Liver (tissue), 9 donors: ENCODE measurements around the gene HOXB9. TPM values are rescaled to one million over a fixed set of nuclear protein-coding genes. Genes with fewer than 3 reads are reported as not detected.

ENCODE experiments used
- DNase-seq: peaks from one replicate; pipeline ENCODE4 v3.0.0-alpha.2; 2017; ENCODE audit warnings: low spot score
- H3K27ac ChIP-seq, 2 donors: one replicate each; pipeline ENCODE4 v1.7.0; 2013; ENCODE audit warnings: inconsistent platforms in 2 of 2, low read length in 2 of 2, control low read depth in 1 of 2, low read depth in 1 of 2, mild to moderate bottlenecking in 1 of 2
- H3K27me3 ChIP-seq, 4 donors: one replicate each; pipeline versions ENCODE4 v1.6.1 to v1.7.0; 2013; ENCODE audit warnings: low read length in 3 of 4, inconsistent platforms in 1 of 4, mild to moderate bottlenecking in 1 of 4, moderate library complexity in 1 of 4; ENCODE audit not compliant: control insufficient read depth in 4 of 4, insufficient read depth in 4 of 4
- H3K36me3 ChIP-seq, 4 donors: one replicate each; pipeline versions ENCODE4 v1.6.1 to v1.7.0; 2013; ENCODE audit warnings: low read length in 3 of 4, mild to moderate bottlenecking in 3 of 4, low read depth in 1 of 4, moderate library complexity in 1 of 4; ENCODE audit not compliant: control insufficient read depth in 4 of 4, insufficient read depth in 3 of 4
- H3K4me1 ChIP-seq, 4 donors: one replicate each; pipeline versions ENCODE4 v1.6.1 to v1.7.0; 2013; ENCODE audit warnings: low read length in 3 of 4, mild to moderate bottlenecking in 3 of 4, moderate library complexity in 1 of 4; ENCODE audit not compliant: control insufficient read depth in 4 of 4, insufficient read depth in 4 of 4
- H3K4me3 ChIP-seq, 3 donors: one replicate each; pipeline versions ENCODE4 v1.6.1 to v1.7.0; 2013; ENCODE audit warnings: low read length in 3 of 3, control low read depth in 1 of 3, low read depth in 1 of 3, mild to moderate bottlenecking in 1 of 3
- H3K9ac ChIP-seq, 2 donors: one replicate each; pipeline ENCODE4 v1.7.0; 2013; ENCODE audit warnings: low read length in 2 of 2, mild to moderate bottlenecking in 2 of 2, moderate library complexity in 2 of 2, control low read depth in 1 of 2, low read depth in 1 of 2
- H3K9me3 ChIP-seq, 4 donors: one replicate each; pipeline versions ENCODE4 v1.6.1 to v1.7.0; 2013; ENCODE audit warnings: low read length in 3 of 4; ENCODE audit not compliant: control insufficient read depth in 4 of 4
- EGR1 ChIP-seq, 2 donors: IDR thresholded peaks; 2 replicates each; pipeline ENCODE4 v1.6.1; 2016 to 2018; ENCODE audit warnings: antibody characterized with exemption in 2 of 2, low read depth in 2 of 2
- FOXA2 ChIP-seq: IDR thresholded peaks from 2 replicates; pipeline ENCODE4 v1.6.1; 2016; ENCODE audit warnings: antibody characterized with exemption
- GABPA ChIP-seq, 2 donors: IDR thresholded peaks in 1 of 2; conservative IDR thresholded peaks in 1 of 2; 2 replicates each; pipeline ENCODE4 v1.6.1; 2016; ENCODE audit warnings: antibody characterized with exemption in 2 of 2, mild to moderate bottlenecking in 1 of 2, moderate library complexity in 1 of 2
- HNF4A ChIP-seq, 2 donors: conservative IDR thresholded peaks; 2 replicates each; pipeline ENCODE4 v1.6.1; 2016; ENCODE audit warnings: antibody characterized with exemption in 2 of 2, mild to moderate bottlenecking in 2 of 2
- HNF4G ChIP-seq: IDR thresholded peaks from 2 replicates; pipeline ENCODE4 v1.6.1; 2016; ENCODE audit warnings: antibody characterized with exemption
- JUND ChIP-seq, 2 donors: IDR thresholded peaks; 2 replicates each; pipeline ENCODE4 v1.6.1; 2016; ENCODE audit warnings: antibody characterized with exemption in 2 of 2
- NR2F2 ChIP-seq: IDR thresholded peaks from 2 replicates; pipeline ENCODE4 v1.6.1; 2016; ENCODE audit warnings: antibody characterized with exemption
- RXRA ChIP-seq, 2 donors: IDR thresholded peaks; 2 replicates each; pipeline ENCODE4 v1.6.1; 2017 to 2018; ENCODE audit warnings: antibody characterized with exemption in 2 of 2, mild to moderate bottlenecking in 1 of 2
- SP1 ChIP-seq: IDR thresholded peaks from 2 replicates; pipeline ENCODE4 v1.6.1; 2018; ENCODE audit warnings: antibody characterized with exemption, mild to moderate bottlenecking
- TAF1 ChIP-seq: conservative IDR thresholded peaks from 2 replicates; pipeline ENCODE4 v1.6.1; 2016; ENCODE audit warnings: antibody characterized with exemption, mild to moderate bottlenecking
- WGBS: extraction: QIAGEN DNeasy Blood & Tissue Kit; methylation state at CpG from one replicate; pipeline ENCODE4 v1.1.7; 2013; 5-methylcytosine and 5-hydroxymethylcytosine counted together
- polyA plus RNA-seq, 2 donors: library from polyadenylated mRNA; stranded (reverse) in 1 of 2; unstranded in 1 of 2; fragments of 200-250 nt in 1 of 2; fragments of >200 nt in 1 of 2; fragmentation: Nextera tagmentation in 1 of 2; extraction: Ambion mirVana in 1 of 2; gene quantifications; one replicate each; pipeline versions ENCODE4 v1.2.1 to v1.2.3, GENCODE V29; 2013 to 2015
- total RNA-seq, 2 donors: library from RNA; depleted of rRNA; stranded (reverse); fragments of >200 nt; gene quantifications; one replicate each; pipeline ENCODE4 v1.2.3, GENCODE V29; 2014
- TF ChIP-seq, protein P1 (sequence below): IDR thresholded peaks from 2 replicates; pipeline ENCODE4 v1.6.1; 2016; ENCODE audit warnings: antibody characterized with exemption, mild to moderate bottlenecking
- TF ChIP-seq, protein P2 (sequence below): fragments of 150-350 bp; IDR thresholded peaks from 2 replicates; pipeline ENCODE4 v1.5.1; 2017; ENCODE audit warnings: improper control_type of control experiment, low read depth, low read length; ENCODE audit not compliant: missing input control
- donor health status: healthy.
- donor health status: healthy.
- donor health status: healthy.
- donor health status: healthy.
- donor health status: healthy.

HOXB9 gene
- total and polyA plus RNA-seq, 4 donors: not detected

GRCh38 chr17:48577946-48578615 is 48.1 kb downstream of the HOXB9 start, which contains the start of gene HOXB4:
Gene HOXB4, minus strand, starts transcription at chr17:48578350. Its CDS starts 31 bp downstream, at chr17:48578319.
- WGBS: 4% methylated on average over 58 of the region's 58 CpGs
- peaks cover 0 to 21% (median 3%) of the 10 kb centered on the region in 4 donors for H3K27me3 ChIP-seq
- H3K4me3 ChIP-seq: peak within 1 kb of the TSS in 2 of 3 donors; percentile 39 to 46
- H3K9ac ChIP-seq: peak within 1 kb of the TSS in 1 of 2 donors; percentile 53
- DNase-seq: peak; percentile 53
- TF ChIP-seq, protein P1, sequence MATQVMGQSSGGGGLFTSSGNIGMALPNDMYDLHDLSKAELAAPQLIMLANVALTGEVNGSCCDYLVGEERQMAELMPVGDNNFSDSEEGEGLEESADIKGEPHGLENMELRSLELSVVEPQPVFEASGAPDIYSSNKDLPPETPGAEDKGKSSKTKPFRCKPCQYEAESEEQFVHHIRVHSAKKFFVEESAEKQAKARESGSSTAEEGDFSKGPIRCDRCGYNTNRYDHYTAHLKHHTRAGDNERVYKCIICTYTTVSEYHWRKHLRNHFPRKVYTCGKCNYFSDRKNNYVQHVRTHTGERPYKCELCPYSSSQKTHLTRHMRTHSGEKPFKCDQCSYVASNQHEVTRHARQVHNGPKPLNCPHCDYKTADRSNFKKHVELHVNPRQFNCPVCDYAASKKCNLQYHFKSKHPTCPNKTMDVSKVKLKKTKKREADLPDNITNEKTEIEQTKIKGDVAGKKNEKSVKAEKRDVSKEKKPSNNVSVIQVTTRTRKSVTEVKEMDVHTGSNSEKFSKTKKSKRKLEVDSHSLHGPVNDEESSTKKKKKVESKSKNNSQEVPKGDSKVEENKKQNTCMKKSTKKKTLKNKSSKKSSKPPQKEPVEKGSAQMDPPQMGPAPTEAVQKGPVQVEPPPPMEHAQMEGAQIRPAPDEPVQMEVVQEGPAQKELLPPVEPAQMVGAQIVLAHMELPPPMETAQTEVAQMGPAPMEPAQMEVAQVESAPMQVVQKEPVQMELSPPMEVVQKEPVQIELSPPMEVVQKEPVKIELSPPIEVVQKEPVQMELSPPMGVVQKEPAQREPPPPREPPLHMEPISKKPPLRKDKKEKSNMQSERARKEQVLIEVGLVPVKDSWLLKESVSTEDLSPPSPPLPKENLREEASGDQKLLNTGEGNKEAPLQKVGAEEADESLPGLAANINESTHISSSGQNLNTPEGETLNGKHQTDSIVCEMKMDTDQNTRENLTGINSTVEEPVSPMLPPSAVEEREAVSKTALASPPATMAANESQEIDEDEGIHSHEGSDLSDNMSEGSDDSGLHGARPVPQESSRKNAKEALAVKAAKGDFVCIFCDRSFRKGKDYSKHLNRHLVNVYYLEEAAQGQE: no peak
- TF ChIP-seq RXRA (IDR thresholded peaks at IDR 0.05) (no peak), JUND (IDR thresholded peaks at IDR 0.05) (no peak), GABPA (IDR thresholded peaks at IDR 0.05 in 1 of 2, conservative IDR thresholded peaks at IDR 0.05 in 1 of 2) (no peak), NR2F2 (no peak), HNF4A (conservative IDR thresholded peaks at IDR 0.05) (no peak)
- TF ChIP-seq, protein P2, sequence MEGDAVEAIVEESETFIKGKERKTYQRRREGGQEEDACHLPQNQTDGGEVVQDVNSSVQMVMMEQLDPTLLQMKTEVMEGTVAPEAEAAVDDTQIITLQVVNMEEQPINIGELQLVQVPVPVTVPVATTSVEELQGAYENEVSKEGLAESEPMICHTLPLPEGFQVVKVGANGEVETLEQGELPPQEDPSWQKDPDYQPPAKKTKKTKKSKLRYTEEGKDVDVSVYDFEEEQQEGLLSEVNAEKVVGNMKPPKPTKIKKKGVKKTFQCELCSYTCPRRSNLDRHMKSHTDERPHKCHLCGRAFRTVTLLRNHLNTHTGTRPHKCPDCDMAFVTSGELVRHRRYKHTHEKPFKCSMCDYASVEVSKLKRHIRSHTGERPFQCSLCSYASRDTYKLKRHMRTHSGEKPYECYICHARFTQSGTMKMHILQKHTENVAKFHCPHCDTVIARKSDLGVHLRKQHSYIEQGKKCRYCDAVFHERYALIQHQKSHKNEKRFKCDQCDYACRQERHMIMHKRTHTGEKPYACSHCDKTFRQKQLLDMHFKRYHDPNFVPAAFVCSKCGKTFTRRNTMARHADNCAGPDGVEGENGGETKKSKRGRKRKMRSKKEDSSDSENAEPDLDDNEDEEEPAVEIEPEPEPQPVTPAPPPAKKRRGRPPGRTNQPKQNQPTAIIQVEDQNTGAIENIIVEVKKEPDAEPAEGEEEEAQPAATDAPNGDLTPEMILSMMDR: no peak
- peak within 1 kb of the TSS; percentile 65 to 72 for H3K27ac ChIP-seq
- H3K4me1 ChIP-seq: peaks cover 0 to 6% (median 3%) of the 10 kb centered on the region in 4 donors
- H3K36me3 ChIP-seq: no peaks in the 10 kb centered on the region
- H3K9me3 ChIP-seq: no peaks in the 10 kb centered on the region

GRCh38 chr17:48577330-48577945 is 48.7 kb downstream of the HOXB9 start:
- 3% methylated on average over 19 of the region's 19 CpGs for WGBS
- no peak for DNase-seq
- Histone ChIP-seq H3K4me1 (peaks cover 0 to 6% (median 3%) of the 10 kb centered on the region in 4 donors), H3K27me3 (peaks cover 0 to 24% (median 5%) of the 10 kb centered on the region in 4 donors), H3K36me3 (no peaks in the 10 kb centered on the region), H3K9ac (no peak overlapping the region), H3K4me3 (peak overlapping the region in 2 of 3 donors; percentile 14 to 46), H3K9me3 (no peaks in the 10 kb centered on the region), H3K27ac (peak overlapping the region; percentile 55 to 72)
- TF ChIP-seq, protein P1: no peak
- no peak for TF ChIP-seq HNF4G
- TF ChIP-seq JUND (IDR thresholded peaks at IDR 0.05): no peak
- TF ChIP-seq NR2F2: no peak
- no peak for TF ChIP-seq SP1
- TF ChIP-seq FOXA2: no peak
- TF ChIP-seq HNF4A (conservative IDR thresholded peaks at IDR 0.05): no peak
- TF ChIP-seq, protein P2: no peak
- TF ChIP-seq TAF1: no peak
- TF ChIP-seq EGR1 (IDR thresholded peaks at IDR 0.05; ENCODE audit: low read depth in 2 of 2): no peak
